LNCAP (cell line): ENCODE data around the gene FOXA1.

Source experiments
- TF ChIP-seq, protein P1 (sequence below): fragments of 450-650 bp; IDR thresholded peaks from 2 replicates; pipeline ENCODE4 v1.5.1; 2017; ENCODE audit warnings: mild to moderate bottlenecking

FOXA1 gene

GRCh38 chr14:37585971-37586796, 8.9 kb downstream of the FOXA1 start:
- TF ChIP-seq, protein P1, sequence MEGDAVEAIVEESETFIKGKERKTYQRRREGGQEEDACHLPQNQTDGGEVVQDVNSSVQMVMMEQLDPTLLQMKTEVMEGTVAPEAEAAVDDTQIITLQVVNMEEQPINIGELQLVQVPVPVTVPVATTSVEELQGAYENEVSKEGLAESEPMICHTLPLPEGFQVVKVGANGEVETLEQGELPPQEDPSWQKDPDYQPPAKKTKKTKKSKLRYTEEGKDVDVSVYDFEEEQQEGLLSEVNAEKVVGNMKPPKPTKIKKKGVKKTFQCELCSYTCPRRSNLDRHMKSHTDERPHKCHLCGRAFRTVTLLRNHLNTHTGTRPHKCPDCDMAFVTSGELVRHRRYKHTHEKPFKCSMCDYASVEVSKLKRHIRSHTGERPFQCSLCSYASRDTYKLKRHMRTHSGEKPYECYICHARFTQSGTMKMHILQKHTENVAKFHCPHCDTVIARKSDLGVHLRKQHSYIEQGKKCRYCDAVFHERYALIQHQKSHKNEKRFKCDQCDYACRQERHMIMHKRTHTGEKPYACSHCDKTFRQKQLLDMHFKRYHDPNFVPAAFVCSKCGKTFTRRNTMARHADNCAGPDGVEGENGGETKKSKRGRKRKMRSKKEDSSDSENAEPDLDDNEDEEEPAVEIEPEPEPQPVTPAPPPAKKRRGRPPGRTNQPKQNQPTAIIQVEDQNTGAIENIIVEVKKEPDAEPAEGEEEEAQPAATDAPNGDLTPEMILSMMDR = no peak

- TF ChIP-seq, protein P1 = no peak
Observed at GRCh38 chr14:37585101-37585511, 9.9 kb downstream of the FOXA1 start.

DNA sequence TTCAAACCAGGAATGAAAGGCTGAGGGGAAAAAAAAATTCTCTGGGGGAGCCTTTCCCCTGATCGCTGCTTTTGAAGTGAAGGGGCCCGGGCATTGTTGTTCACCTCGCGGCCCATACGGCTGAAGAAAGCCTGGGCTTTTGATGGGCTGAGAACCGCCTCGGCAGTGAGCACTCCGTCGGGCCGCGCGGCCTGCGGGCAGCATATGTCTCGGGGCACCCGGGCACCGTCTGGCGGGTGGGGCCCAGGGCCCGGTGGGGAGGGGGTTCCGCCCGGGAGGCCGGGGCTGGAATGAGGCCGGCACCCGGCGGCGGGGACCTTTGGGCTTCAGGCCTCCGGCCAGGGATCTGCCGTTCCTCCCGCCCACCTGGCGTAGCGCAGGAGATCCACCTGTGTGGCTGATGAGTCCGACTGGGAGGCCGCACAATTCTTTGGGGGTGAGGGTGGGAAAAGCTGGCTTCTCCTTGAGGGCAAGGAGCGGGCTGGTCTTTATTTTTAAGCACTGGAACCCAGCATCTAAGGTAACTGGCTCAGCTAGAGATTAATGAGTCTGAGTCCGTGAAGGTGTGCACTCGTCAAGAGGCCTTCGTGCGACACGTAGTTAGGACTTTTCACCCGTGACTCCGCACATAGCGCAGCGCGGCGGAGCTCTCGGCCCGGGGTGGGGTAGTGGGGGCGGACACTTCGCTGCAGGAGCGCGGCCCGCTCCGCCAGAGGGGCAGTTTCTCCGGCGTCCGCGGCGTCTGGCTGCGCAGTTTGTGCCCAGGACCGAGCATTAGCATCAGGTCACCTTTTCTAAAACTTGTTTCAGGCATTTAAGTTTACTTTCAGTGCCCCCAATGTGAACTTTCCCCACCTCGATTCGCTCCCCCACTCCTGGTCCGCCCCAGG, 10.6 kb downstream of the FOXA1 start:
- TF ChIP-seq, protein P1 = no peak

- TF ChIP-seq, protein P1 = no peak
Observed at GRCh38 chr14:37583358-37584210, 11.5 kb downstream of the FOXA1 start.

GRCh38 chr14:37580146-37580545, 14.9 kb downstream of the FOXA1 start:
- TF ChIP-seq, protein P1 = no peak

- TF ChIP-seq, protein P1 = no peak
Observed at GRCh38 chr14:37579274-37579673, 15.8 kb downstream of the FOXA1 start.

DNA sequence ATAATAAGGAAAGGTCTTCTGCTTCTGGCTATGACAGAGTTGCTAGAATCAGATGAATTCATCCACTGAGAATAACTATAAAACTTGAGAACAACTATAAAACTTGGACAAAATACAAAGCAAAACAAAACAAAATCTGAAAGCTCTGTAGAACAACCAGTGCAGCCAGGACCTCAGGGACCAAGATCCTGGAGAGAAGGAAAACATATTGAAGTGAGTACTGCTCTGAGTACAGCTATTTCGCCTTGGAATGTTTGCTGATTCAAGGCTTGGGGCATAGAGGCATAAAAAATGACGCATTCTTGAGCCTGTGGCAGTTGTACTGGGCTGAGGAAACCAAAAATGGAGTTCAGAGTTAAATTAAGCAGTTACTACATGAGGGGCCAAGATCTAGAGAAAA, 21.7 kb downstream of the FOXA1 start:
- TF ChIP-seq, protein P1 = no peak
